ENCODE data around the gene ASB5.
A peak's percentile ranks its signal among the peaks of the same experiment; 100 is the strongest.

The ASB5 gene

DNA sequence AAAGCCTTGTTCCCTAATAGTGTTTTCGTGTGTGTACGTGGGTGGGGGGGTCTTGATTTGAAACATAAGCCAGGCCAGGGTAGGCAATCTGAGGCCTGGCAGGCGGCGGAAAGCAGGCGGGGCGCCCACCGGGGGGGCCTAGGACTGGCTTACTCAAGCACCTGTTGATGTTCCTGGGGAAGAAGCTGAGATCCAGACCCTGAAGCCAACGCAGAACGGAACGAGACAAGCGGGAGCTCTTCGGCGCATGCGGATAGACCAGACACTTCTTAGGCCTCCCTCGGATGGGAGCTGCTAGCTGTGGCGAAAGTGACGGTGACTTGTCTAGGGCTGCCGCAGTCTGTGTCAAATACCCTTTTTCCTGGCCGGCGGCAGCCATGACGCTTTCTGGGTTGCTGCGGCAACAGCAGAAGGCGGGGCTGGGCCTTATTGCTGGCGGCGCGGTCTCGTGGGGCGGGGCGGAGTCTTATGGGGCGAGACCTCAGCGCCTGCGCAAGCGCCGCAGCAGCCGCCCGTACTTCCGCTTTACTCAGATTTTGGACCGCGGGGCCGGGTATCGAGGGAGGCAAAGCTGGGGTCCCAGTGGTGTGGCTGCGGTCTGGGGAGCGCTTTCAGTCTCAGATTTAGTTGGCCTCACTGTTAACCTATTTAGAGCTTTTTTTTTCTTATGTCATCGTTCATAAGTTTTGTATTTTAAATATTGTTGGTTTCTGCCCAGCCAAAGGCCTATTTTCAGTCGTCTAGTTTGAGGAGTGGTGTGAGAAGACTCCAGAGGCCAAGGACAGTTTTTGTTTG, 73.6 kb downstream of the ASB5 start, which contains the start of gene SPATA4:
SPATA4 (minus strand) TSS at position 402 of the 795 bp plus-strand sequence; CDS start at position 379, 23 bp downstream.
- Histone ChIP-seq H3K4me3 (ENCODE audit: low read depth, low read length, poor library complexity, severe bottlenecking) (peak within 1 kb of the TSS; percentile 67), H4K20me1 (ENCODE audit: insufficient read depth, low read length) (no peaks in the 10 kb centered on the region), H3K79me2 (ENCODE audit: insufficient read depth, low read length) (no peaks in the 10 kb centered on the region), H3K27me3 (ENCODE audit: insufficient read depth, low read length) (no peaks in the 10 kb centered on the region), H2AFZ (ENCODE audit: low read length) (peak within 1 kb of the TSS; percentile 99), H3K27ac (ENCODE audit: low read depth, low read length, poor library complexity, severe bottlenecking) (no peak within 1 kb of the TSS), H3K4me1 (ENCODE audit: insufficient read depth, low read length, severe bottlenecking) (peaks cover 11% of the 10 kb centered on the region), H3K4me2 (ENCODE audit: low read length) (peak within 1 kb of the TSS; percentile 95), H3F3A (ENCODE audit: insufficient read depth, low read length) (no peaks in the 10 kb centered on the region), H3K36me3 (ENCODE audit: insufficient read depth, low read length) (no peaks in the 10 kb centered on the region), H3K9me3 (ENCODE audit: low read length) (no peaks in the 10 kb centered on the region), H3K9me2 (ENCODE audit: low read depth, low read length) (no peaks in the 10 kb centered on the region), H3K9ac (ENCODE audit: low read length) (peak within 1 kb of the TSS; percentile 62)
- TF ChIP-seq, protein P1, sequence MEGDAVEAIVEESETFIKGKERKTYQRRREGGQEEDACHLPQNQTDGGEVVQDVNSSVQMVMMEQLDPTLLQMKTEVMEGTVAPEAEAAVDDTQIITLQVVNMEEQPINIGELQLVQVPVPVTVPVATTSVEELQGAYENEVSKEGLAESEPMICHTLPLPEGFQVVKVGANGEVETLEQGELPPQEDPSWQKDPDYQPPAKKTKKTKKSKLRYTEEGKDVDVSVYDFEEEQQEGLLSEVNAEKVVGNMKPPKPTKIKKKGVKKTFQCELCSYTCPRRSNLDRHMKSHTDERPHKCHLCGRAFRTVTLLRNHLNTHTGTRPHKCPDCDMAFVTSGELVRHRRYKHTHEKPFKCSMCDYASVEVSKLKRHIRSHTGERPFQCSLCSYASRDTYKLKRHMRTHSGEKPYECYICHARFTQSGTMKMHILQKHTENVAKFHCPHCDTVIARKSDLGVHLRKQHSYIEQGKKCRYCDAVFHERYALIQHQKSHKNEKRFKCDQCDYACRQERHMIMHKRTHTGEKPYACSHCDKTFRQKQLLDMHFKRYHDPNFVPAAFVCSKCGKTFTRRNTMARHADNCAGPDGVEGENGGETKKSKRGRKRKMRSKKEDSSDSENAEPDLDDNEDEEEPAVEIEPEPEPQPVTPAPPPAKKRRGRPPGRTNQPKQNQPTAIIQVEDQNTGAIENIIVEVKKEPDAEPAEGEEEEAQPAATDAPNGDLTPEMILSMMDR (IDR thresholded peaks at IDR 0.05; ENCODE audit: low read length), result no peak
- no peak for TF ChIP-seq EZH2 (IDR thresholded peaks at IDR 0.05; ENCODE audit: borderline replicate concordance, low read length)

- Histone ChIP-seq H3K27ac (ENCODE audit: low read depth, low read length, poor library complexity, severe bottlenecking) (no peak overlapping the region), H4K20me1 (ENCODE audit: insufficient read depth, low read length) (no peaks in the 10 kb centered on the region), H3K4me2 (ENCODE audit: low read length) (no peak overlapping the region), H3K9me3 (ENCODE audit: low read length) (no peaks in the 10 kb centered on the region), H3F3A (ENCODE audit: insufficient read depth, low read length) (no peaks in the 10 kb centered on the region), H3K9ac (ENCODE audit: low read length) (no peak overlapping the region), H3K79me2 (ENCODE audit: insufficient read depth, low read length) (no peaks in the 10 kb centered on the region), H3K4me3 (ENCODE audit: low read depth, low read length, poor library complexity, severe bottlenecking) (no peak overlapping the region), H3K27me3 (ENCODE audit: insufficient read depth, low read length) (no peaks in the 10 kb centered on the region), H2AFZ (ENCODE audit: low read length) (no peak overlapping the region), H3K4me1 (ENCODE audit: insufficient read depth, low read length, severe bottlenecking) (peaks cover 11% of the 10 kb centered on the region), H3K36me3 (ENCODE audit: insufficient read depth, low read length) (no peaks in the 10 kb centered on the region), H3K9me2 (ENCODE audit: low read depth, low read length) (no peaks in the 10 kb centered on the region)
- no peak for TF ChIP-seq EZH2 (IDR thresholded peaks at IDR 0.05; ENCODE audit: borderline replicate concordance, low read length)
- TF ChIP-seq, protein P1 (IDR thresholded peaks at IDR 0.05; ENCODE audit: low read length), result no peak
These were observed 75.1 kb downstream of the ASB5 start for GRCh38 chr4:176193938-176194337.

DNA sequence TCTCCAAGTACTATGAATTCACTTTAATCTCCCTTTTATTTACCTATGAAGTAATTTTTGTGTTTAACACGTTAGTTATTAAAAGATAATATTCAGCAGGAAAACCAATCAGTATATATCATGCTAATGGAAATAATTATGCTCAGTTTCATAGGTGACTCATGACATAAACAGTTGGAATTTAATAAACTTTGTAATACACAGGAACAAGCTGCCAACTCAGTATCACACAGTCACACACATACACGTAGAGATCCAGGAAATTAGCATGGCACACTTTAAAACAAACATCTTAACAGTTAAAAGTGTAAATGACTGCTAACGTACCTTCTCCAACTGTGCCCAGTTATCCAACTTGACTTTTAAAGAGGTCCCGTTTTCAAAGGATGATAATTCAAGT, 75.9 kb downstream of the ASB5 start:
- Histone ChIP-seq H3K4me1 (ENCODE audit: insufficient read depth, low read length, severe bottlenecking) (peaks cover 11% of the 10 kb centered on the region), H4K20me1 (ENCODE audit: insufficient read depth, low read length) (no peaks in the 10 kb centered on the region), H3K36me3 (ENCODE audit: insufficient read depth, low read length) (no peaks in the 10 kb centered on the region), H3K9ac (ENCODE audit: low read length) (no peak overlapping the region), H3K9me2 (ENCODE audit: low read depth, low read length) (no peaks in the 10 kb centered on the region), H3K4me2 (ENCODE audit: low read length) (no peak overlapping the region), H3K27me3 (ENCODE audit: insufficient read depth, low read length) (no peaks in the 10 kb centered on the region), H3K79me2 (ENCODE audit: insufficient read depth, low read length) (no peaks in the 10 kb centered on the region), H3K9me3 (ENCODE audit: low read length) (no peaks in the 10 kb centered on the region), H3F3A (ENCODE audit: insufficient read depth, low read length) (no peaks in the 10 kb centered on the region), H2AFZ (ENCODE audit: low read length) (no peak overlapping the region), H3K4me3 (ENCODE audit: low read depth, low read length, poor library complexity, severe bottlenecking) (no peak overlapping the region), H3K27ac (ENCODE audit: low read depth, low read length, poor library complexity, severe bottlenecking) (no peak overlapping the region)
- TF ChIP-seq, protein P1 (IDR thresholded peaks at IDR 0.05; ENCODE audit: low read length), result no peak
